Endothelial cell of umbilical vein (primary cell): Measurements from ENCODE around the gene NAAA. TPM values are rescaled to one million over a fixed set of nuclear protein-coding genes. Genes with fewer than 3 reads are reported as not detected.

Experiments
- BruUV-seq: library from RNA; stranded (reverse); fragments of 400-500 nt; replicated peaks from 2 replicates; lab custom pipeline; 2021; lab: Mats Ljungman, UMichigan
- CTCF ChIA-PET: fragments of 300-600, 350-600 bp; sonication (Branson Sonifier 250); formaldehyde crosslinking; loops from one replicate; lab custom pipeline; 2021; ENCODE audit warnings: antibody characterized with exemption, inconsistent platforms; lab: Charles Lee
- POLR2A ChIA-PET: fragments of 300-600, 350-600 bp; sonication (Branson Sonifier 250); formaldehyde crosslinking; loops from one replicate; lab custom pipeline; 2021; ENCODE audit warnings: antibody characterized with exemption, inconsistent platforms; lab: Charles Lee
- DNase-seq: peaks from one replicate; pipeline ENCODE4 v3.0.0-alpha.2; 2011; ENCODE audit warnings: low read depth, low spot score
- FAIRE-seq: peaks from 2 replicates; lab custom pipeline; 2011; peaks lifted over from hg19 to GRCh38; lab: Jason Lieb, UNC
- H2AFZ ChIP-seq: 2 replicates; pipeline ENCODE4 v1.6.0; 2012; ENCODE audit warnings: low read depth, low read length, control low read depth, inconsistent platforms
- H3K27ac ChIP-seq: 2 replicates; pipeline ENCODE4 v1.5.1; 2011; ENCODE audit warnings: low read depth, mild to moderate bottlenecking, control low read depth, low read length, moderate library complexity; ENCODE audit not compliant: insufficient read depth
- H3K27me3 ChIP-seq, 2 experiments: 2 replicates each; pipeline versions ENCODE4 v1.6.0 to v1.6.1; 2011; ENCODE audit warnings: low read length in 2 of 2, mixed read lengths in 1 of 2; ENCODE audit not compliant: control insufficient read depth in 2 of 2, insufficient read depth in 2 of 2
- H3K36me3 ChIP-seq, 2 experiments: 2 replicates in 1 of 2; 3 replicates in 1 of 2; pipeline ENCODE4 v1.5.1; 2011; ENCODE audit warnings: low read length in 2 of 2, mild to moderate bottlenecking in 1 of 2, moderate library complexity in 1 of 2; ENCODE audit not compliant: control insufficient read depth in 2 of 2, insufficient read depth in 2 of 2; ENCODE audit errors: extremely low read depth in 1 of 2
- H3K4me1 ChIP-seq: 3 replicates; pipeline ENCODE4 v1.5.1; 2011; ENCODE audit warnings: mild to moderate bottlenecking, low read length; ENCODE audit not compliant: control insufficient read depth, insufficient read depth; ENCODE audit errors: extremely low read depth
- H3K4me2 ChIP-seq: 2 replicates; pipeline ENCODE4 v1.6.1; 2011; ENCODE audit warnings: low read length, control low read depth, mixed read lengths; ENCODE audit not compliant: insufficient read depth
- H3K4me3 ChIP-seq, 3 experiments: fragments of 200-600 bp in 1 of 3; sonication (generic), shearing (Covaris generic) in 1 of 3; replicated peaks in 1 of 3; 2 replicates each; pipeline ENCODE4 v1.5.1; 2011 to 2016; ENCODE audit warnings: control low read depth in 3 of 3, low read length in 3 of 3, mild to moderate bottlenecking in 2 of 3, inconsistent platforms in 1 of 3, low read depth in 1 of 3, moderate library complexity in 1 of 3; ENCODE audit not compliant: insufficient read depth in 1 of 3
- H3K79me2 ChIP-seq: 2 replicates; pipeline ENCODE4 v1.6.0; 2012; ENCODE audit warnings: low read length, inconsistent platforms; ENCODE audit not compliant: control insufficient read depth, insufficient read depth
- H3K9ac ChIP-seq: replicated peaks from 2 replicates; pipeline ENCODE3; 2011; ENCODE audit warnings: low read length, control low read depth; ENCODE audit not compliant: insufficient read depth; ENCODE audit errors: extremely low read depth
- H3K9me1 ChIP-seq: replicated peaks from 3 replicates; pipeline ENCODE4 v1.6.0; 2011; ENCODE audit warnings: mild to moderate bottlenecking, low read length; ENCODE audit not compliant: control insufficient read depth, insufficient read depth; ENCODE audit errors: extremely low read depth
- H3K9me3 ChIP-seq: replicated peaks from 2 replicates; pipeline ENCODE4 v1.5.1; 2012; ENCODE audit warnings: low read length, inconsistent platforms; ENCODE audit not compliant: control insufficient read depth, insufficient read depth
- H4K20me1 ChIP-seq: replicated peaks from 2 replicates; pipeline ENCODE3; 2011; ENCODE audit warnings: mild to moderate bottlenecking, low read length; ENCODE audit not compliant: control insufficient read depth, insufficient read depth; ENCODE audit errors: extremely low read depth
- CTCF ChIP-seq, 2 donors: IDR thresholded peaks; 1 replicate in 1 of 2; 2 replicates in 1 of 2; pipeline ENCODE4 v1.5.1; 2011; ENCODE audit warnings: low read length in 2 of 2, mild to moderate bottlenecking in 2 of 2, moderate library complexity in 2 of 2, control low read depth in 1 of 2, inconsistent platforms in 1 of 2, low read depth in 1 of 2; ENCODE audit not compliant: insufficient read depth in 1 of 2; ENCODE audit errors: extremely low read depth in 1 of 2
- EZH2 ChIP-seq: IDR thresholded peaks from 2 replicates; pipeline ENCODE4 v1.6.1; 2012; ENCODE audit warnings: borderline replicate concordance, low read depth, mild to moderate bottlenecking, moderate library complexity, low read length, inconsistent platforms; ENCODE audit not compliant: severe bottlenecking
- FOS ChIP-seq: IDR thresholded peaks from 2 replicates; pipeline ENCODE4 v1.6.1; 2011; ENCODE audit warnings: mild to moderate bottlenecking, low read length, moderate library complexity, borderline replicate concordance; ENCODE audit not compliant: insufficient read depth
- JUN ChIP-seq: IDR thresholded peaks from 2 replicates; pipeline ENCODE4 v1.6.1; 2011; ENCODE audit warnings: borderline replicate concordance, low read depth; ENCODE audit not compliant: insufficient read length, insufficient read depth
- POLR2A ChIP-seq: IDR thresholded peaks from 2 replicates; pipeline ENCODE4 v1.6.1; 2012; ENCODE audit warnings: low read depth, mild to moderate bottlenecking, control low read depth, low read length
- POLR2AphosphoS5 ChIP-seq: IDR thresholded peaks from 2 replicates; pipeline ENCODE4 v1.6.1; 2012; ENCODE audit warnings: low read depth, mild to moderate bottlenecking, control low read depth, low read length, moderate library complexity; ENCODE audit not compliant: insufficient read depth
- dilution Hi-C: fragments of 300-500 bp; cut with MboI; formaldehyde crosslinking; loops from one replicate; pipeline ENCODE4 v1.15.0; 2019; ENCODE audit warnings: low sequenced_read_pairs; ENCODE audit not compliant: extremely low pct_ligation_motif_present
- intact Hi-C: fragments of 100-400 bp; cut with micrococcal nuclease; formaldehyde crosslinking; loops from one replicate; pipeline ENCODE4 v1.10.0; 2022
- polyA plus RNA-seq, 4 experiments: library from polyadenylated mRNA; depleted of rRNA in 3 of 4; stranded (reverse) in 3 of 4; unstranded in 1 of 4; fragments of >200 nt; gene quantifications; 2 replicates each; pipeline versions ENCODE4 v1.2.1 to v1.2.3, GENCODE V29; 2011 to 2012; ENCODE audit warnings: missing spikeins in 1 of 4
- total RNA-seq: library from RNA; stranded (reverse); gene quantifications from 2 replicates; pipeline ENCODE4 v1.2.3, GENCODE V29; 2021

Gene NAAA
- total and polyA plus RNA-seq, 2 donors (not counting 3 experiments of a cell fraction or from before 2014, with no cell fraction given) = 15.3 to 24.4 TPM

- H3K9ac ChIP-seq = no peak overlapping the region
- H3K36me3 ChIP-seq = no peaks in the 10 kb centered on the region
- H3K9me1 ChIP-seq = no peaks in the 10 kb centered on the region
- no peak overlapping the region for H3K4me3 ChIP-seq
- ChIA-PET CTCF (no interaction called here), POLR2A (no interaction called here)
- no peak overlapping the region for H3K4me2 ChIP-seq
- BruUV-seq = no TSS peak
- no peak for DNase-seq
- dilution Hi-C loops (no loop called here), intact Hi-C loops (no loop called here)
- H4K20me1 ChIP-seq = no peaks in the 10 kb centered on the region
- TF ChIP-seq FOS = no peak
- no peak for TF ChIP-seq EZH2
- no peak for TF ChIP-seq POLR2AphosphoS5
- TF ChIP-seq JUN = no peak
- no peak for TF ChIP-seq POLR2A
- H3K9me3 ChIP-seq = no peaks in the 10 kb centered on the region
- H2AFZ ChIP-seq = no peak overlapping the region
- H3K27me3 ChIP-seq = no peaks in the 10 kb centered on the region
- H3K4me1 ChIP-seq = no peaks in the 10 kb centered on the region
- no peak overlapping the region for H3K27ac ChIP-seq
- no peak for FAIRE-seq
- no peaks in the 10 kb centered on the region for H3K79me2 ChIP-seq
Observed at GRCh38 chr4:75889537-75890199, 51.1 kb downstream of the NAAA start.

- no peak for FAIRE-seq
Observed at GRCh38 chr4:75886104-75886503, 54.7 kb downstream of the NAAA start.

More at GRCh38 chr4:75886104-75886503, 54.7 kb downstream of the NAAA start:
- H3K4me3 ChIP-seq = no peak overlapping the region
- DNase-seq = no peak
- no peaks in the 10 kb centered on the region for H3K9me1 ChIP-seq
- H3K4me2 ChIP-seq = no peak overlapping the region
- no TSS peak for BruUV-seq
- H3K79me2 ChIP-seq = no peaks in the 10 kb centered on the region
- H4K20me1 ChIP-seq = no peaks in the 10 kb centered on the region
- ChIA-PET CTCF (interaction anchor here (1.6 kb wide), 1 partner anchor 9 kb away, joined by 13 read pairs; no protein-coding TSS in a partner anchor), POLR2A (no interaction called here)
- no peak for TF ChIP-seq CTCF (IDR thresholded peaks at IDR 0.05; ENCODE audit: extremely low read depth in 1 of 2, insufficient read depth in 1 of 2, low read depth in 1 of 2, low read length in 2 of 2)
- TF ChIP-seq POLR2AphosphoS5 = no peak
- TF ChIP-seq JUN = no peak
- dilution Hi-C loops = no loop called here
- intact Hi-C loops = no loop called here
- no peak overlapping the region for H3K9ac ChIP-seq
- no peak overlapping the region for H3K27ac ChIP-seq
- peaks cover 2% of the 10 kb centered on the region for H3K4me1 ChIP-seq
- H3K9me3 ChIP-seq = no peaks in the 10 kb centered on the region
- H3K36me3 ChIP-seq = no peaks in the 10 kb centered on the region
- H2AFZ ChIP-seq = no peak overlapping the region
- H3K27me3 ChIP-seq = no peaks in the 10 kb centered on the region
